ENCODE data around the gene BBS10.

DNA sequence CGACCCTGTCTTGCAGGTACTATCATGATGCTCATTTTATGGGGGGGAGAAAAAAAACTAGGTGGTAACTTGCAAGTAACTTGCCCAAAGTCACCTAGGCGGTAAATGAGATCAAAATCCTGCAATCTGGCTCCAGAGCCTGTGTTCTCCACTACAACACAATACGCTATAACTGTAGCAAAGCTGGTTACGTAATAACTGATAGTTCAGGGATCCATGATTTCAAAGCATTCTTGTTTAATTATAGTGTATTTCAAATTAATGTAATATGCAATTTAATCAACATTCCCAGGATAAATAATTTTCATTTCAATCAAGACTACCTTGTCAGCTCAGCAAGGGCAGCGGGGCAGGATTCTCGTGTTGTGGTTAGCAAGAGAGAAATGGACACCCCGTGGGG, 31.7 kb downstream of the BBS10 start:
- TF ChIP-seq ETV6 (CRISPR knock-in tag; conservative IDR thresholded peaks at IDR 0.05) (no peak), CC2D1A (CRISPR knock-in tag; IDR thresholded peaks at IDR 0.05) (no peak), CBX5 (CRISPR knock-in tag; IDR thresholded peaks at IDR 0.05; ENCODE audit: borderline replicate concordance) (no peak), ZBTB1 (CRISPR knock-in tag; IDR thresholded peaks at IDR 0.05; ENCODE audit: borderline replicate concordance) (no peak)
- TF ChIP-seq, protein P1, sequence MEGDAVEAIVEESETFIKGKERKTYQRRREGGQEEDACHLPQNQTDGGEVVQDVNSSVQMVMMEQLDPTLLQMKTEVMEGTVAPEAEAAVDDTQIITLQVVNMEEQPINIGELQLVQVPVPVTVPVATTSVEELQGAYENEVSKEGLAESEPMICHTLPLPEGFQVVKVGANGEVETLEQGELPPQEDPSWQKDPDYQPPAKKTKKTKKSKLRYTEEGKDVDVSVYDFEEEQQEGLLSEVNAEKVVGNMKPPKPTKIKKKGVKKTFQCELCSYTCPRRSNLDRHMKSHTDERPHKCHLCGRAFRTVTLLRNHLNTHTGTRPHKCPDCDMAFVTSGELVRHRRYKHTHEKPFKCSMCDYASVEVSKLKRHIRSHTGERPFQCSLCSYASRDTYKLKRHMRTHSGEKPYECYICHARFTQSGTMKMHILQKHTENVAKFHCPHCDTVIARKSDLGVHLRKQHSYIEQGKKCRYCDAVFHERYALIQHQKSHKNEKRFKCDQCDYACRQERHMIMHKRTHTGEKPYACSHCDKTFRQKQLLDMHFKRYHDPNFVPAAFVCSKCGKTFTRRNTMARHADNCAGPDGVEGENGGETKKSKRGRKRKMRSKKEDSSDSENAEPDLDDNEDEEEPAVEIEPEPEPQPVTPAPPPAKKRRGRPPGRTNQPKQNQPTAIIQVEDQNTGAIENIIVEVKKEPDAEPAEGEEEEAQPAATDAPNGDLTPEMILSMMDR (CRISPR knock-in tag; IDR thresholded peaks at IDR 0.05), result no peak

All from HepG2 (cell line).